CD4-positive, alpha-beta T cell treated with Interleukin-4 for 4 hours (primary cell): ENCODE measurements around the gene CLDN19.

Source experiments
- DNase-seq: peaks from one replicate; pipeline ENCODE4 v3.0.0-alpha.2; 2020

Gene CLDN19, protein sequence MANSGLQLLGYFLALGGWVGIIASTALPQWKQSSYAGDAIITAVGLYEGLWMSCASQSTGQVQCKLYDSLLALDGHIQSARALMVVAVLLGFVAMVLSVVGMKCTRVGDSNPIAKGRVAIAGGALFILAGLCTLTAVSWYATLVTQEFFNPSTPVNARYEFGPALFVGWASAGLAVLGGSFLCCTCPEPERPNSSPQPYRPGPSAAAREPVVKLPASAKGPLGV

DNA sequence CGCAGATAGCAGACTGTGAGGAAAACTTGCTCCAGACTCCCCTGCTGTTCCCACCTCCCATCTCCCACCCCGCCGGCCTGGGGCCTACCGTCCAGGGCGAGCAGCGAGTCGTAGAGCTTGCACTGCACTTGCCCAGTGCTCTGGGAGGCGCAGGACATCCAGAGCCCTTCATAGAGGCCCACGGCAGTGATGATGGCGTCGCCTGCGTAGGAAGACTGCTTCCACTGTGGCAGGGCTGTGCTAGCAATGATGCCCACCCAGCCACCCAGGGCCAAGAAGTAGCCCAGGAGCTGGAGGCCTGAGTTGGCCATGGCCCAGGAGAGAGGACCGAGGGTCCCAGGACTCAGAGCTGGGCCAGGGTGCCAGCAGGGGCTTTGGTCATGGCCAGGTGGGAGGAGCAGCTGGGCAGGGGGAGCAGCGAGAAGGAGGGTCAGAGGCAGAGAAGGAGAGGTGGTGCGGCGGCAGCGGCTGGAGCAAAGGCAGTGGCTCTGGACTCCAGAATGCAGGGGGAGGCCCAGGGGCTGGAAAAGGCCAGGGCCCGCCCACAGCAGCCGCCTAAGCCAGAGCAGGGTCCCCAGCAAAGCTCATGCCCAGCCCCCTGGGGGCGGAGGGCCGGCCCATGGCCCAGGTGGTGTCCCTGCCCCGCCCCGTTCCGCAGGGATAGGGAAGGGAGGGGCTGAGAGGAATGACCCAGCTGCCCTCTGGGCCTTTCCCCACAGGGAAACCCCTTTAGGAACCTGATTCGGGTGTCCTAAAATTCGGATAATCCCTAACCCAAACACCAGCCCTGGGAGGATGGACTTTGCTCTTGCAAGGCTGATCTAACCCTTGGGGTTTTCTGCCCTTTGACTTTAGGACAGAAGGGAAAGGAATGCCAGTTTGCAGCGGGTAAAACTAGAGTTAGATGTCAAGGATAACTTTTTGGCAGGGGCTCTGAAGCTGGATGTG, at the start of gene CLDN19:
TSS of gene CLDN19 (minus strand) at position 484 of the 948 bp plus-strand sequence. CDS start at position 311, 173 bp downstream.
- no peak for DNase-seq

DNA sequence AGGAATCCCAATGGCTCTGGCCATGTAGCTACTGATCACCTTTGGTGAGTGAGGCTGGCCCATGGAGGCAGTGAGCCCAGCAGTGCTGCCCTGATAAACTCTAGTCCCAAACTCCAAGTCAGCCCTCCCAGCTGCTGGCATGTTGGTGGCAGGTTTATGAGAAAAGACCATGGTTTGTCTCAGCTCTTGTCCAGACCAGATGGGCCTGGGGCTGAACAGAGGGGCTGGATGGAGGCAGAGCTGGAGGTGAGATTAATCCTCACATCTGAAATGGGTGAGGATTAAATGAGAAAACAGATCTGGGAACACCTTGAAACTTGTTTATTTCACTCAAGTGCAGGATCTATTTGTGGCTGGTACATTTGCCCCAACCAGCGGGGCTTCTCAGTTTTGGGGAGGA, 48.0 kb upstream of the CLDN19 start:
- DNase-seq = no peak

DNA sequence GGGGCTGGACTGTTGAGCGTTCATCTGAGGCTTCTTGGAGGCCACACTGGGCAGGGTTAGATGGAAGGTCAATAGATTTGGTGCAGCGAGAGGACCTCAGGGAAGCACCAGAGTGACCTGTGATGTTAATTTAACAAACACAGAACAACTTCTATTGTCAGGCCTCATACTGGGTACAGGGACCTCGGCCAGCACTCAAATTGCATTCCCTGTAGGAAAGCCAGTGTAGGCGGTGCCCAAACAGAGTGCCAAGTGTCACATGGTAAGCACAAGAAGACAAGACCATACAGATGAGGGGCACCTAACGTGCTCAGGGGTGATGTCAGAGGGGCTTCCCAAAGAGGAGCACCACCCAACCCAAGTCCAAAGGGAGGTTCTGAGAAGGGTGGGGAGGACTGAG, 46.1 kb upstream of the CLDN19 start:
- no peak for DNase-seq

DNA sequence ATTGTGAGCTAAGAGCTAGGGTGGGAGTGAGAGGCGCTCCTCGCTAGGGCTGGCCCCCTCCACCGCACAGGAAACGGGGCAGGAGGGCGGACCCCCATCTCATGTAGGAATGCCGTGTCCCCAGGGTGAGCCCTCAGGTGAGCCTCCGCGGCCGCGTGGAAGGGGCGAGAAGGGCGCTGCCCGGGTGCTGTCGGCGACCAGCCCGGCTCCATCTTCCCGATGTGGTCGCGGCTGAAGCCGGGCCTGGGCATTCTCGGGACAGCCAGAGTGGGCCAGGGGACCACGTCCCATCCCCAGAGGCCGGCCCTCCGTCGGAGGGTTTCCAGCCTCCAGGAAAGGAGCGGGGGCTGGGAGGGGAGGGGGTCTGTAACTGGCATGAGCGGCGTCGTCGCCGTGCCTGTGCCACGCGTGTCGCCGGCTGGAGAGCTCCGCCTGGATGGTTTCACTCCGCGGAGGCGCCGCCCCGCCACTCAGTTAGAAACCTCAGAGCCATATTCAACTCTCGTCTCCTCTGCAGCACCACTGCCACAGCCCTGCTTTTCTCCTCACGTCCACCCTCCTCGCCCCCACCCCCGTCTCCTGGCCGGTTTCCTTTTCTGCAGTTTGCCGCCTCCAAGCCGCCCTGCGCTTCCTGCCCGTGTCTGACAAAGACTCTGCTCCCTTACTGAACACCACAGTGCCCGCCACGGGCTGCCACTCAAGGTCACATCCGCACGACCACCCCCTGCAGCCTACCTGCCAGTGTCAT, 45.1 kb upstream of the CLDN19 start, which contains the start of gene TMEM269:
TSS of gene TMEM269 (plus strand) at position 46 of the 748 bp plus-strand sequence. CDS start 4,903 bp downstream, outside the sequence.
- DNase-seq = peak; percentile 24

DNA sequence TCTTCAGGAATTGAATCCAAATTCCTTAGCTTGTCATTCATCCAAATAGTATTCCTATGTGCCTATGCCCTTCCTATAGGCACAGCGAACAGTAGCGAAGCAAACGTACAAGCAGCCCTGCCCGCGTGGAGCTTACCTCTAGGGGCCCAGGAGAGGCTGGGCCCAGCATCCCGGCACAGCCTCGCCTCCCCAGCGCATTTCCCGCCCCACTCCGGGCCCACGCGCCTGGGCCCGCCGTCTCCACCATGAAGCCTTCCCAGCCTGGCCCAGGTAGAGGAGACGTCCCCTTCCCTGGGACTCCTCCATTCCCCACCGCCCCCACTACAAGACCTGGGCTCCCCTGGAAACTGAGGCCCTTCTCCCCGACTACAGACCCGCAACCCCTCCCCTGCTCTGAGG, 44.5 kb upstream of the CLDN19 start:
- DNase-seq = no peak

DNA sequence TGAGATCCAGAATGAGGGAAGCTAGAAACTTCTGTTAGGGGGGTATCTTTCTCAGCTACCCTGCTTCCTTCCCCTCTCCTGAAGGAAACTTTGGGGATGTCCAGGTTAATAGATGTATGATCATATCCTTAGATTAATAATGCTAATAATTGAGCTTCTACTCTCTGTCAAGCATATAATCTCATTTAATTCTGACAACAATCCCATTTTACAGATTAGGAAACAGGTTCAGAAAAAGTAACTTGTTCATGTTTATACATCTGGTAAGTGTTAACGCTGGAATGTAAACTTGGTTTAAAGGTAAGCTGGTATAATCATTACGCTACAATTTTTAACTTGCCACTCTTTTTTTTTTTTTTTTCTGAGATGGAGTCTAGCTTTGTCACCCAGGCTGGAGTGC, 43.1 kb upstream of the CLDN19 start:
- DNase-seq = no peak

DNA sequence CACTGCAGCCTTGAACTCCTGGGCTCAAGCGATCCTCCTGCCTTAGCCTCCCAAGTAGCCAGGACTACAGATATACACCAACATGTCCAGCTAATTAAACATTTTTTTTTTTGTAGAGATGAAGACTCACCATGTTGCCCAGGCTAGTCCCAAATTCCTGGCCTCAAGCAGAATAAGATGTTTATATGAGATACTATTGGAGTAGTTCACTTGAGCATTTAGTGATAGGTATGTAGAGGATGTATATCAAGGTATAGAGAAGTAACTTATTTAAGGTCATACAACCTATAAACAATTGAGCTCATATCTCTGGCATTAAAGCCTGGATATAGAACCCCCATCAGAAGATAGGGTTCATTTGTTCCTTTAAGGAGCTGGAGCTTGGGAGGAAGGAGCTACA, 40.1 kb upstream of the CLDN19 start:
- no peak for DNase-seq

DNA sequence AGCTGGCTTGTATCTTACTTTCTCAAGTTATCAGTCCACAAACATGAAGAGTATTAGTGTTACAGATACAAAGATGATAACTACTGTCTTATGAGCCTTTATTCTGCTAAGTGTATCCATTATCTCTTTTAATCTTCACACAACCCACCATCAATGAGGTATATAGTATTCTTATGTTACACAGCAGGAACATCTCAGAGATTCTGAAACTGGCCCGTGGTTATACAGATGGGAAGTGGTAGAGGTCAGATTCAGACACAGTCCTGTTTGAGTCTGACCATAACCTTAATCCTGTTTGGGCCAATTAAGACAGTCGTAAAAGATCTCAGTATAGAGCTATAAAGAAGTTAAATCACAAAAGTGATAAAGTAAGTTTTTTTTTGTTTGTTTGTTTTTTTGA, 39.7 kb upstream of the CLDN19 start:
- no peak for DNase-seq

DNA sequence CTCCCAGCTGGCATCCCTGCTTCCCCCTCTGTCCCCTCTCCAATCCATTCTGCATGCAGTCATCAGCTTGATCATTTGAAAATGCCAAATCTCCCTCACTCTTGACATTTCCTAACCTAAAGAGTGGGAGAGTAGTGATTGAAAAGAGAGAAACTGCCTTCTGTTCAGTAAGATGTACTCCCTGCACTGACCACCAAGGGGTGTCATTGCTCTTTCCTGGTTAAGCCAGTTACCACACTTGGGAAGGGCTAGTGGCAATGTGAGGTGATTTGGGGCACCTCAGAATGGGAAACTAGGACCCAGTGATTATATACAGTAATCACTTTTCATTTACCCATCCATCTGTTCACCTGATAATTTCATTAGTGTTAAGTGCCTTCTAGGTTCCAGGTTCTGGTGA, 37.8 kb upstream of the CLDN19 start:
- peak; percentile 30 for DNase-seq

DNA sequence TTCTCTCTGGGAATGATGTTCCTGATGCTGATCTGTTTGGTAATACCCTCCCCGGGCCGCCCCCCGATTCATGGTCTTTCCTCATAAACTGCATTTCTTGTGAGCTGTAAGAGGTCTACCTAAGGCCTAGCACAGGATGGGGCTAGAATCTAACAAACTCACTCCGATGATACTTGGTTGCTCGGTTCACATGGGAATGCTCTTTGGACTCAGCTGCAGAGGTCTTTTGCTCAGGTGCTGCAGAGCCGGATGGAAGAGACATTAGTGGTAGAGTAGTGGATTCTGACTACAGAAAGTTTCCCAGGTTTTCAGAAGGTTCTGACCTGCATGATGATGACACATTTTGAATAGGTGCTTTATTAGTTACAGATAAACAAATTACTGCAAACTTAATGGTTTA, 36.5 kb upstream of the CLDN19 start:
- DNase-seq = no peak

DNA sequence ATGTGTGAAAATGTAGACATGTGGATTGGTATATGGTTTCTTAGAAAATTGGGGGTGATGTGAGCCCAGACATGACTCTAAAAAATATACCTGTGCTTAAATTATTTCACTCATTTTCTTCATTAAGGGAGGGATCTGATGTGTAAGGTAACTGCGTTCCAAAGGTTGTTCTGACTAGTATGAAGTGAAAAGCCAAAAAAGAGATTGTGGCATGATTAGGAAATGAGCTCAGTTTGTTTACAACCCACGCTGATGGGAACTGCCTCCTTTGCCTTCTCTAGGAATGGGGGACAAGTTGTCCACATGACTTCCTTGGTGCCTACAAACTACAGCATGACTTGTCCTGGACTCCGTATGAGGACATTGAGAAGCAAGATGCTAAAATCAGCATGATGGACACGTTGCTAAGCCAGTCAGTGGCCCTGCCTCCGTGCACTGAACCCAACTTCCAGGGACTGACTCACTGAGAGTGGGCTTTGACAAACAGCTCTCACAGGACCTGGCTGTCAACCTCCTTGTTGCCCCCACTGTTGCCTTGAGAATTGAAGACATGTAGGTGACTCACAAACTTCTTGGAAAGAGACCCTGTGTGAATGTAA, 35.0 kb upstream of the CLDN19 start:
- DNase-seq = no peak

DNA sequence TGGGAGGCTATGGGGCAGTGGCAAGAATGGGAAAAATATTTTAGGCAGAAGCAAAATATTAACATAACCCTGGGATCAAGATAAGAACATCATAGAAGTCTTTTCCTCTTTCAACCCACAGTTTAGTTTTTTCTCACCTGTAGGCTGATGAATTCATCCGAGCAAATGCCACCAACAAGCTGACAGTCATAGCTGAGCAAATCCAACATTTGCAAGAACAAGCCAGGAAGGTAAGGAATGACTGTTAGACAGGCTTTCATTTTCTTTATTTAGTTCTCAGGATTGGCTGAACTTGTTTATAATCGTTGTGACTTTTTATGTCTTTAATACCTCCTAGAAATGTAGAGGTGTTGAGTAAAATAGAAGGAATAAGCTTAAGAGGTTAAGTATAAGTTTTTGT, 33.4 kb upstream of the CLDN19 start:
- no peak for DNase-seq

DNA sequence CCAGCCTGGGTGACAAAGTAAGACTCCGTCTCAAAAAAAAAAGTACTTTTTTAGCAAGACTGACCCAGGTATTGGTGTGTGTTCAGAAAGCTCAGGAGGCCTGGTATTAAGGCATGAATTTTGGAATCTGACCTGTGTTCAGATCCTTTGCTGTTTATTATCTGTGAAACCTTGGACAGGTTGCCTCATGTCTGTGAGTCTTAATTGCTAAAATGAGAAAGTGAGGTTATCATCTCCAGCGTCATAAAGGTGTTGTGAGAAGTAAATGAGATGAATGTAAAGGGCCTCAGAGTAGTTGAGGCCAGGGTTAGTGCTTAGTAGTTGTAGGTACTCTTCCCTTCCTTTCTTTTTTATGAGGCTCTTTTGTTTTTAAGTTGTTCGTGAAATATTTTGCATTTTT, 29.8 kb upstream of the CLDN19 start:
- no peak for DNase-seq

DNA sequence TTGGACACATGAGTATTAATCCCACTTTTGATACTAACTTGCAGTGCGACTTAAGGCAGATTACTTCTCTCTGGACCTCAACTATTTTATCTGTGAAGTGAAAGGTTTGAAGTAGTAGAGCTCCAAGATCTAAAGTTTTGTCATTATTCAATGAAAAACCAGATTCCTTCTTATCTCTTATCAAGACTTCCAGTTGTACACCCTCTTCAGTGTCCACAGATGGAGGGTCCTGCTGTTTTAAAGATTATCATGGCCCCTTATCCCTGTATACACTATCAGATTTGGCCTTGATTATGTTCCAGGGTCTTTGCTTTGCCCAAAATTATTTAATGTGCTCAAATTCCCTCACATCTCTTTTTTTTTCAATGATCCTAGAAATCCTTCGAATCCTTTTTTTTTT, 28.1 kb upstream of the CLDN19 start:
- no peak for DNase-seq

DNA sequence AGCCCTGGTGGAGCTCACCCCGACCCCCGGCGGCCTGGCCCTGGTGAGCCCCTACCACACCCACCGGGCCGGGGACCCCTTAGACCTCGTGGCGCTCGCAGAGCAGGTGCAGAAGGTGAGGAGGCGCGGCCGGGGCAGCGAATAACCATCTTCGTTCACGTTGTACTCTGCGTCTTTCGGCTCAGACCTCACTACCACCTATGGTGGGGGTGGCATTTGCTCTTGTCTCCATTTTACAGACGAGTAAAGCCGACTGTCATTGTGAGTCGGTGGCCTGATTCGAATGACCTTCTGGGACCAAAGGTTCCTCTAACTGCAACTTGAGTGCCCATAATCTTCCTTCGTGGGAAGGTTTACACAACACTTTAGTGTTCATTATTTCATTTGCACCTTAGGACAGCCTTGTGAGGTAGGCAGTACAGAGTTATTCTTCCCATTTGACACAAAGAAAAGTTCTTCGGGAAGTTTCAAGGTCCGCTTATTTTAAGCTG, 27.5 kb upstream of the CLDN19 start:
- peak; percentile 18 for DNase-seq

DNA sequence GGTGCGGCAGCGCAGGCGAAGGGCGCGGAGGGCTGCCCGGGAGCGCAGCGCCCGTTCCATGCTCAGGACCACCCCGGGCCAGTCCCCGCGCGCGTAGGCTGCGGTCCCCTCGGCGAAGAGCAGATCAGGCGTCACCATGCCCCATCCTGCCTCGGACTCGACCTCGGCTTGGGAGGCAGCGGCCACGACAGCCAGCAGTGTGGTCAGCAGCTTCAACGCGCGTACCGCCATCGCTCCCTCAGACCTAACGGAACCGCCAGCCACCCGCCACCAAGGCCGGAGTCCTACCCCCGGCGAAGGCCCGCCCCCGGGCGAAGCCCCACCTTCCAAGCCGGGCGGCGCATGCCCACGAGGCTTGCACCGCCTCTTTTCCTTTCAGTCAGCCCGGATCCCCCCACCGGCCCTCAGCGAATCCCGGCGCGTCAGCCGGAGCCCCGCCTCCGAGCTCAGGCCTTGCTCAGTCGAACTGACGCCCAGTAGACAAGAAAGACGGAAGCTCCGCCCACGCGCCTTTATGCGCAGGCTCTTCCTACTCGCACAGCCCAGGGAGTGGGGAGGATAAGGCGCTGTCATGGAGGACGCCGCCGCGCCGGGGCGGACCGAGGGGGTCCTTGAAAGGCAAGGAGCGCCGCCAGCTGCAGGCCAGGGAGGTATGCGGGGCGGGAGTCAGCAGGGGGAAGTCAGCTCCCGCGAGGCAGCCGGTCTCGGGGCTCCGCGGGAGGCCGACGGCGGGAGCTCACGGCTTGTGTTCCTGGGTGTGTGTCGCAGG, 26.9 kb upstream of the CLDN19 start, which contains the start of the genes C1orf50 and P3H1:
TSS of gene C1orf50 (plus strand) at position 509 of the 769 bp plus-strand sequence. CDS start at position 572, 63 bp downstream.
TSS of gene P3H1 (minus strand) at position 288 of the 769 bp plus-strand sequence. CDS start at position 231, 57 bp downstream.
- DNase-seq = peak; percentile 99

DNA sequence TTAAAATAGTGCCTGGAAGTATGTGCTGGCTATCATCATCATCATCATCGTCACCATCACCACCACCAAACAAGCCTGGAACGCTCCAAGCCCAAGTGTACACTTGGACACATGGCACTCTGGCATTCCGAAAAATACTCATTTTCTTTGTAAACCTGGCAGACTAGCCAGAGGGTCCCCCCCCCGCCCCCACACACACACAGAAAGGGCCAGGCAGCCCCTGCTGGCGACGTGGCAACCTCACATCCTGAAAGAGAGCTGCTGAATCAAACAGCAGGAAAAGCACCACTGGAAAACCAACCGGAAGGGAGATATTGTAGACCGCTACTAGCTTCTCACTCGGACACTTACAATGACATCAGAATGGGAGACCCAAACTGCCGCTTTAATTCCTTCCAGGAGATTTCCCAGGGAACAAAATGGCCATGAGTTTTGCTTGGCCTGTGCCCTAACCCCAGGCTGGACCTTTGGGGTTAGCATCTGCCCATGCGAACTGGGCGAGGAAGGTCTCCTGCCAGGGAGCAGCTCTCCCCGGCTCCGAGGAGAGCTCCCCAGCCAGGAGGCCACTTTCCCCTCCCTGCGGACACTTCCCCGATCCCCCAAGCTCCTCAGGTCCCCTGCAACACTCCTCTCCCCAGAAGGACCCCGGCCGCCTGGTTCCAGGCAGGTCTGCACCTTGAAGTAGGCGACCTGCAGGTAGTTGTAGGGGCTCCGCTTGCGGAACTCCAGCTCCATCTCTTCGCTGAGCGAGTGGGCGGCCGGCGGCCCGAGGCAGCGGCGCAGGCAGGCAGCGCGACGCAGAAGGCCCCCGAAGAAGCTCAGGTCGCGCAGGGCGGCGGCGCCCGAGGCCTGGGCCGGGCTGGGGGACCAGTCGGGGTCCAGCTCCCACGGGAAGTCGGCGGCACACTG, 26.1 kb upstream of the CLDN19 start:
- DNase-seq = no peak

DNA sequence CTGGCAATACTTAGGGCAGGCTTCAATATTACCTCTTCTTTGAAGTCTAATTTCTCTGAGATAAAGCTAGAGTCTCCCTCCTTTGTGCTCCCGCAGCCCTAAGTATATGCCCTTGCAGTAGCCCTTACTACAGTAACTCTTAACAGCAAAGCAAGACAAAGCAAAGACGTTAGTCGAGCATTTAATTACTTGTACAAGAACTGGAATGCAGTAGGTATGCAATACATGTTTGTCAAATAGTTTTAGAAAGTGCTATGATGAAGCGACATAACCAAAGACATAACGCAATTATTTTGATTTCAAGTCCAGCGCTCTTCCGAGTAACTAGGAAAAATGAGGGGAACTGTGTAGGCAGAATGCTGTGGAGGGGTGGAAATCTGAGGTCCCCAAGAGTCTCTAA, 25.2 kb upstream of the CLDN19 start:
- no peak for DNase-seq

DNA sequence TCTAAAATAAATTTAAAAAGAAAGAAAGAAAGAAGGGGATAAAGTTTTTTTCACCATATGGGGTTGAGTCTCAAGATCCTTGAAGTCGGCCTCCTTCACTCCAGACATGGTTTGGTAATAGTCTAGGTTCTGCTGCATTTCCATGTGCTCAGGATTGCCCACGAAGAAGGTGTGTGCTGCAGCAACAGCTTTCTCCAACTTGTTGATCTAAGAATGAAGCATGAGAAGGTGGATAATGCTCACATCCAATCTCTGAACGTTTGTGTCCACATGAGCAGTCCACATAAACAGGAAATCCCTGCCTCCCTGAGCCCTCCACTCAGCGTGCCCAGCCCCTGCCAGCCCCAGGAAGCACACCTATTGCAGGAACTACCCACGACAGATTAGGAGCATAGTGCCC, 22.2 kb upstream of the CLDN19 start:
- no peak for DNase-seq

DNA sequence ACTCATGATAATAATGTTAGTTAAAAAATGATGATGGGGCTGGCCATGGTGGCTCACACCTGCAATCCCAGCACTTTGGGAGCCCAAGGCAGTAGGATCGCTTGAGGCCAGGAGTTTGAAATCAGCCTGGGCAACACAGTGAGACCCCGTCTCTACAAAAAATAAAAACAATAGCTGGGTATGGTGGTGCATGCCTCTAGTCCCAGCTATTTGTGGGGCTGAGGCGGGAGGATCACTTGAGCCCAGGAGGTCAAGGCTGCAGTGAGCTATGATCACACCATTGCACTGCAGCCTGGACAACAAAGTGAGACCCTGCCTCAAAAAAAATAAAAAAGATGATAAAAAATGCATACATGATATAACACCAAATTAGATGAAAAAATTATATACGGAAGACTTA, 21.5 kb upstream of the CLDN19 start:
- DNase-seq = no peak

DNA sequence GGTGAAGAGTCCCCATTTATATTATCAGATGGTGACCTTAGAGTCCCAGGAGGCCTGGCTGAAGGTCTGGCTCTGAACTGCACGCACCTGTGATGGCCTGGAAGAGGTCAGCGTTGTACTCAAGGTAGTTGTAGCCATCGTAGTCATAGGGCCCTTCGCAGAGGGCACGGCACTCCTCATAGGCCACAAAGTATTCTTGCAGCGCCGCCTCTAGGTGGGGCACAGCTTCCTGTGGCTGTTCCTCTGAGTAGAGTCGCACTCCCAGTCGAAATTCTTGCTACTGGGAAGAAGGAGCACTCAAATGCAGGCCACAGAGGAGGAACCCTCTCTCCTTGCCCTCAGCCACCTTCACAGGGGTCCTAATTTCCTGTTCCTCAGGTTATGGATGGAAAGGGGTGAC, 19.1 kb upstream of the CLDN19 start:
- no peak for DNase-seq
